Activated gamma-delta T cell treated with anti-CD3 and anti-CD28 coated beads, Interleukin-2, amount 50 U/mL, for 16 hours (primary cell): ENCODE results near the gene SLC44A5.
"Not testable (repeated sequence)": the region's sequence is repeated elsewhere in the genome, so short reads cannot be mapped to it uniquely, and the experiment has no call there.

ENCODE experiments used
- DNase-seq: peaks from one replicate; pipeline ENCODE4 v3.0.0-alpha.2; 2020; ENCODE audit warnings: low read depth

SLC44A5 gene

GRCh38 chr1:75366595-75366994 is 244.3 kb downstream of the SLC44A5 start:
- DNase-seq: no peak

GRCh38 chr1:75361260-75361659 is 249.7 kb downstream of the SLC44A5 start:
- no peak for DNase-seq

GRCh38 chr1:75354267-75354666 is 256.6 kb downstream of the SLC44A5 start:
- DNase-seq: not testable (repeated sequence)

- DNase-seq: no peak
Measured at GRCh38 chr1:75353051-75353450, 257.9 kb downstream of the SLC44A5 start.

- DNase-seq: no peak
Measured at GRCh38 chr1:75345538-75346292, 265.2 kb downstream of the SLC44A5 start.

- DNase-seq: no peak
Measured at GRCh38 chr1:75342786-75343185, 268.1 kb downstream of the SLC44A5 start.

GRCh38 chr1:75341537-75341936 is 269.4 kb downstream of the SLC44A5 start:
- no peak for DNase-seq

DNA sequence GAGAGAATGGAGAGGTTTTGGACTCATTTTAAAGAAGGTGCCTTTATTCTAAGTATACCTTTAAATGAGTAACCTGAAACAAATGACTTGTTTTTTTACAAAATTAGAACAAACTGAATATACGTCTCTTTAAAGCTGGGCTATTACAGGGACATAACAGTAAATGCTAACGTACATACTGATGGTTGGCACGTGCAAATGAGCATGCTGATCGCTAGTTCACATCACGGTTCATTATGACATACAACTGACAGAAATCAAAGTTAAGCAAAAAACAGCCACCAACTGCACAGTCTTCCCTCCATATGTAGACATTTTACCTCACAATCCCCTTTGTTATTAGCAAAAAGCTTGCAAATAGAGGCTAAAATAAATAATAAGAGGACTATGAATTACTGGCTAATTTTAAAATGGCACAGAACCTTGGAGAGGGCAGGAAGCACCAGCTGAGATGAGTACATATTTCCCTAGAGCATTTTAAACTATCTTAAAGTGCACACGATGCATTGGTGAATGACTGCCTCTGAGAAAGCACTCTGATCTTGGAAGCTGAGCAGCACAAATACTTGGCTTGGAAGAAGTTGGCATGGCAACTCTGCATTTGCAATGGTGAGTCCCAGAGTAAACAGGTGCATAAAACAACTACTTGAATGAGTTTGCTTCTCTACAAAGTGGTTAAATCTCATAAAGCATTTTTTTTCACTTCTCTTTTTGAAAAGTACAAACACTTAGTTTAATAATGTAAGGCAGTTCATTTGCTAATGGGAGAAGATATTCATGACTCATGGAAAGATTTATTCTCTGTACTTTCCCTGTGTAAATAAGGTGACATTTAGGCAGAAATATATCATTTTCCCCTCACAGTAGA is 272.1 kb downstream of the SLC44A5 start:
- no peak for DNase-seq

DNA sequence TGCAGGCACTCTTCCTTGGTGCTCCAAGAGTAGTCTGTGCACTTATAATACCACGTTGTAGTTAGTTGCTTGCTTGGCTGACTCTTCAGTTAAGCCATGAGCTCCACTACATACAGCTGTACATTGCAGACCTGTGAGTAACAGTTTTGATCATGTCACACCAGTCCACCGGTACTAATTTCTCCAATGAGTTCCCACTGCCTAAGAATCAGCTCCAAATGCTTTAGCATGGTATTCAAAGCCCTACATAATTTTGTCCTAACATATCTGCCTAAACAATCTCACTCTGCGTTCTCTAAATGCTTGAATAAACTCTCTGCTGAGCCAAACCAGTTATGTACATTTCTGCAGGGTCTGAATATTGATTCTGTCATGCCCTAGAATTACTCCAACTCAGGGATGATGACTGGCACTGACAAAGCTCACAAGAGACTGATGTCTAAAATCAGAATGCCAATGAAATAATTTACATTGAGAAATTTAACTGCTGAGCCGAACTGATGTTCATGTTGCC is 276.0 kb downstream of the SLC44A5 start:
- DNase-seq: no peak

DNA sequence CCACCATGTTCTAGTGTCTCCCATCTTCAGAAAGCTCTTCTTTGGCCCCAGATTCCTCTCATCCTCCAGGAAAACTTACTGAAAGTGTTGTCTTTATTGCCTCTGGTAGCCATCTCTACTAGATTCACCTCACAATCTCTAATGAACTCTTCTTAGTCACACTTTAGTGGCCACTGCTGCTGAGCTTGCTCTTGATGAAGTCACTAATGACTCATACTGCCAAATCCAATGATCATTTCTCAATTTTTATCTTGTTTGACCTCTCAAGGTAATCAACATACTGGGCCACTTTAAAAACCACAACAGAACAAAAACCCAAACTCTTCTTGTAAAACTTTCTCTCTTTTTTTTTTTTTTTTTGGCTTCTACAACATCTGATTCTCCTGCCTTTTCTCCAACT is 280.3 kb downstream of the SLC44A5 start:
- DNase-seq: no peak

DNA sequence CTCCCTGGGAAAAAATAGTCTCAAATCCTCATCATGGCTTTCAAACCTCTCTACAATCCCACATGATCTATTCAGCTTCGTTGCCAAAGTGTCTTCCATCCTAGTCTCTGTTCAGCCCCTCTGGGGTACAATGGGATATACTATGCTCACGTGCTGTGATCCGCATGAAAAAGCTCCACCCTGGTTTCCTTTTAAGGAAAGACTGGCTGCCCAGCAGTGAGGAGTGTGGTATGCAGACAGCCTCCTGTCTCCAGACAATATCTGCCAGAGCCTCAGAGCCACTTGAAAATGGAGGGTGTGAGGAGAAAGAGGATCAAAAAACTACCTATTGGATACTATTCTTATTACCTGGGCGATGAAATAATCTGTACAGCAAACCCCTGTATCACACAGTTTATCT is 282.2 kb downstream of the SLC44A5 start:
- no peak for DNase-seq

- DNase-seq: no peak
Measured at GRCh38 chr1:75327395-75327794, 283.5 kb downstream of the SLC44A5 start.

DNA sequence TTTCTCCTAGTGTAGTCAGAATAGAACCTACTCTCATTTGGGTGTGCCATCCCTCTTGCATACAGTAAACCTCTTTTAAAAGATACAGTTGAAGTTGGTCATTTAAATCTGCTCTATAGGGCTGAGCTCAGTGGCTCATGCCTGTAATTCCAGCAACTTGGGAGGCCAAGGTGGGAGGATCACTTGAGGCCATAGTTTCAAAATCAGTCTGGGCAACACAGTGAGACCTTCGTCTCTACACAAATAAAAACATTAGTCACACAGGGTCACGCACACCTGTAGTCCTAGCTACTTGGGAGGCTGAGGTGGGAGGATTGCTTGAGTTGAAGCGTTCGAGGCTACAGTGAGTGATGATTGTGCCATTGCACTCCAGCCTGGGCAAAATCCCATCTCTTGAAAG is 292.9 kb downstream of the SLC44A5 start:
- no peak for DNase-seq

DNA sequence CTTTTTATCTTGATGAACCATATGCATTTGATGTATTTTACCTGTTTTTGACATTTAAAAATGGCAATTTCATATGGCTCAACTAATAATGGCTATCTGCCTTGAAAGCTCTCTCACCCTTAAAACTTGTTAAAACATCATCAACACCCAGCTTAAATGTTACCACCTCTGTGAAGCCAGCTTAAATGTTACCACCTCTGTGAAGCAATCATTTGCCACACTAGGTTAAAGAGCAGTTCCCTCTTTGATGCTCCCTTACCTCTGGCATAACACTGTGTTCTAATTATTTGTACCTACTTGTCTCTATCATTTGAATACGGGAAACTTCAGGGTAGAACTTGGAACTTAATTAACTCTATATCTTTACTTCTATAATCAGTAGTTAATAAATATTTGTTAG is 294.7 kb downstream of the SLC44A5 start:
- DNase-seq: no peak

DNA sequence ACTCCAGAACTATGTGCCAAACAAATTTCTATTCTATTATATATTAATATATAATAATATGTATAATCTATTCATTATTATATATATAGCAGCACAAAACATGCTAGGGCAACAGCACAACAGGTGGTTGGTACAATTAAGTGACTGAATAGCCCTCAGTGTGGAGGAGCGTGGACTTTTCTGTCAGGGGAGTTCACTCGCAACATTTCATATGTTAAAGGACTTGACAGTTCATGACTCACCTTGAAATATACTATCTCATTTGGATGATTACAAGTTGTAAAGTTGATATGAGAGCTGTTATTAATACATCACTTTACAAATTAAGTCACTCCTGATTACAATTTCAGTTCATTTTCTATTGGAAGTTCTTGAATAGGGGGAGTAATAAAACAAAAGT is 298.3 kb downstream of the SLC44A5 start:
- no peak for DNase-seq

GRCh38 chr1:75310067-75310466 is 300.8 kb downstream of the SLC44A5 start:
- DNase-seq: no peak

DNA sequence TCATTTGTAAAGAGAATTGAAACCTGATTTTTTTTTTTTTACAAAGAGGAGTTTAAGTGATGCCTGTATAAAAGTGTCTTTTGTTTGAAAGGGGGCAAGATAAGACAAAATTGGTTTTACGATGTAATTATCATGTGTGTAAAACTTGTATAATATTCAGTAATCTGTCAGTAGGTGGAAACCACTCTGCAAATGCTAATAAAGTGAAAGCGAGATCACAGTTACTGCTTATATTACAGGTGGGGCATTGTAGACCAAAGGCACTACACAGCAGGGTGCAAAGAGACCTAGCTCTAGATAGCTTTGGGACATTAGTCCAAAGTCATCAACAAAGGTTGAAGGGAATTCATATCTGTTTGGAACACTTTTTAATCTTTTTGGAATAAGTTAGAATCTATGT is 302.5 kb downstream of the SLC44A5 start:
- DNase-seq: no peak

GRCh38 chr1:75305061-75305460 is 305.9 kb downstream of the SLC44A5 start:
- DNase-seq: no peak

DNA sequence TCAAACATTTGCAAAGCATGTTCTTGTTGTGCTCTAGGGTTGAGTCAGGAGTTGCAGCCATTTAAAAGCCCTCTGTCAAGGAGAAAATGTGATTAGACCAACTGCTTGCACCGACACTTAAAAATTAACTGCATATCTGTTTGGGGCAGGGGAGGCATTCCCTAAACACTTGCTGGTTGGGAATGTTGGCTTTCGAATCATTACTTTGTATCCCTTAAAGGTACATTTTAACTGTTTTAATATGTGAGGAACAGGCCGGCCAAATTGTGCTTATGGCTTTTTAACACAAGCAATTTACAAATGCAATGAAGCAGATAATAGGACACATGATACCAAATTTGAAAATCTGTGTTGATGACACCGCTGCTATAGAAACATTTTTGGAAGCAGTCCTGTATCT is 317.6 kb downstream of the SLC44A5 start:
- no peak for DNase-seq

GRCh38 chr1:75292013-75292412 is 318.9 kb downstream of the SLC44A5 start:
- no peak for DNase-seq

GRCh38 chr1:75276385-75276784 is 334.5 kb downstream of the SLC44A5 start:
- no peak for DNase-seq

DNA sequence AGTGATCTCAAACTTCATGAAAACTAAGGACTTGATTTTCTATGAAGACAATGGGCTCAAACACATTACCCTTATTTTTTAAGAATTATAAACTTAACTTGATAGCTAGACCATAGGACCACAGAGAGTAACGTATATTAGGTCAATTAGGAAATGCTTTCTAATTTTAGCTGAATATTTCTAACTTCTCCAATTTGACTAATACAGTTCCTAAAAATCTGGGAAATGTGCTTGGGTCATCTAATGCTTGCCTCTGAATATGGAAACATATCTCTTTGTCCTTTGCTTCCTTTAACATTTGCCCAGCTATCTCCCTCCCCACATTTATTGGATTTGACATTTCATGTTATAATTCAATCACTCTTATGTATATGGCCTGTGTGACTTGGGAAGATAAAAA is 335.3 kb downstream of the SLC44A5 start:
- no peak for DNase-seq

DNA sequence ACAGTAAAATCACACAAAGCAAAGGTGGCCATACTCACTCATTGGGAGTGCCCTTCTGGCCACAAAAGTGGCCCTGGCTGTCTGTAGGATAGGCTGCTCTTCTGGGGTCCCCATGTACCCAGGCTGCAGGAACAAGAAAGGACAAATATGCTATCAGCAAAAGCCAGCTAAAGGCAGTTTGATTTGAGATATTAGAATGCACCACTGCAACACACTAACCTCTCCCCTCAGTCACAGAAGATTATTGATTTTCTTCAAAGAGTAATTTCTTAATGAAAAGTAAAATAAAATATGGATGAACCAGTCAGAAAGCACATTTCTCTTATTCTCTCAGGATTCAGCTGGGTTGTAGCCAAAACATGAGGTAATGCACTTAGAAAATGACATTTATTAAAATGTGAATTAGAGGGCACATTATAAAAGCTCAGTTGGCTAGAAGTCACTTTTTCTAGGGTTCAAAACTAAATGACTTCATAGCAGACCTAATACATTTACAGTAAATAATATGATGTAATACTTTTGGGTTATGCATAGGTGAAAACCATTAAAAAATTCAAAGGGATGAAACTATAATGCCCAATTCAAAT is 335.9 kb downstream of the SLC44A5 start:
- no peak for DNase-seq
